ENCODE data around the gene NKD1. TPM values are rescaled to one million over a fixed set of nuclear protein-coding genes. Genes with fewer than 3 reads are reported as not detected.

The NKD1 gene
- total and polyA plus RNA-seq, 12 donors, result 0.67 to 8.9 (median 3.5) TPM

GRCh38 chr16:50666658-50667496 lies 118.7 kb downstream of the NKD1 start:
- Histone ChIP-seq H3K36me3 (replicated peaks in 1 of 2) (no peaks in the 10 kb centered on the region), H3K27ac (no peak overlapping the region), H3K4me1 (replicated peaks in 1 of 2) (peaks cover 0 to 3% of the 10 kb centered on the region in 2 donors), H3K9me3 (replicated peaks in 1 of 3) (no peaks in the 10 kb centered on the region), H3K27me3 (no peaks in the 10 kb centered on the region), H3K4me3 (no peak overlapping the region)
- DNase-seq, result no peak
- 68 to 85% (median 79%) methylated on average over 9 of the region's 9 CpGs for WGBS, 4 donors
- TF ChIP-seq CTCF (IDR thresholded peaks at IDR 0.05), result no peak
- no peak for TF ChIP-seq POLR2A (IDR thresholded peaks at IDR 0.05)
- intact Hi-C loops (cut with DNase I), result loop anchor here (5.0 kb wide), 2 partner anchors 140 to 295 kb away; no protein-coding TSS in a partner anchor

- no peaks in the 10 kb centered on the region for H3K27me3 ChIP-seq
- H3K9me3 ChIP-seq (replicated peaks in 1 of 3), result no peaks in the 10 kb centered on the region
- no peak overlapping the region for H3K4me3 ChIP-seq
- H3K4me1 ChIP-seq (replicated peaks in 1 of 2), result peaks cover 0 to 3% of the 10 kb centered on the region in 2 donors
- H3K36me3 ChIP-seq (replicated peaks in 1 of 2), result no peaks in the 10 kb centered on the region
- no peak for TF ChIP-seq POLR2A (IDR thresholded peaks at IDR 0.05)
- TF ChIP-seq CTCF (IDR thresholded peaks at IDR 0.05), result no peak
- DNase-seq, result no peak
- no peak overlapping the region for H3K27ac ChIP-seq
- intact Hi-C loops (cut with DNase I), result loop anchor here (5.0 kb wide), 2 partner anchors 140 to 295 kb away; no protein-coding TSS in a partner anchor
- 85 to 90% (median 88%) methylated on average over 19 to 21 of the region's 21 CpGs for WGBS, 4 donors
These were observed 119.5 kb downstream of the NKD1 start for GRCh38 chr16:50667497-50668367.

- no peaks in the 10 kb centered on the region for H3K36me3 ChIP-seq (replicated peaks in 1 of 2)
- no peak for DNase-seq
- H3K27me3 ChIP-seq, result peaks cover 5% of the 10 kb centered on the region
- no peak overlapping the region for H3K4me3 ChIP-seq
- no peak overlapping the region for H3K27ac ChIP-seq
- peaks cover 0 to 3% of the 10 kb centered on the region in 2 donors for H3K4me1 ChIP-seq (replicated peaks in 1 of 2)
- intact Hi-C loops (cut with DNase I), result loop anchor here (5.0 kb wide), 2 partner anchors 139 to 296 kb away; no protein-coding TSS in a partner anchor
- WGBS, 4 donors, result 67 to 84% (median 71%) methylated on average over 3 to 5 of the region's 5 CpGs
- H3K9me3 ChIP-seq (replicated peaks in 1 of 3), result no peaks in the 10 kb centered on the region
- TF ChIP-seq CTCF (IDR thresholded peaks at IDR 0.05), result no peak
- TF ChIP-seq POLR2A (IDR thresholded peaks at IDR 0.05), result no peak
These were observed 120.3 kb downstream of the NKD1 start for GRCh38 chr16:50668368-50669008.

All from adrenal gland (tissue), 12 donors.